HEK293T (cell line): ENCODE results near the gene PTGR1.
A peak's percentile ranks its signal among the peaks of the same experiment; 100 is the strongest.

Source experiments
- CTCF ChIA-PET: fragments of 350-600 bp; formaldehyde crosslinking; extraction: SDS; loops from one replicate; lab custom pipeline; 2021; ENCODE audit warnings: antibody characterized with exemption, inconsistent platforms; lab: Yijun Ruan, JAX
- POLR2A ChIA-PET: fragments of 350-600 bp; formaldehyde crosslinking; extraction: SDS; loops from one replicate; lab custom pipeline; 2020; ENCODE audit warnings: antibody characterized with exemption, inconsistent platforms; lab: Yijun Ruan, JAX
- DNase-seq: peaks from one replicate; pipeline ENCODE4 v3.0.0; 2012; ENCODE audit warnings: mixed read lengths; ENCODE audit errors: extremely low spot score
- ARNT ChIP-seq: fragments of 450-650 bp; IDR thresholded peaks from 2 replicates; pipeline ENCODE4 v1.6.1; 2017; ENCODE audit warnings: mild to moderate bottlenecking
- BHLHE40 ChIP-seq: fragments of 450-650 bp; IDR thresholded peaks from 2 replicates; pipeline ENCODE4 v1.6.1; 2016; ENCODE audit warnings: mild to moderate bottlenecking, moderate library complexity, borderline replicate concordance
- CTBP1 ChIP-seq: fragments of 450-650 bp; IDR thresholded peaks from 2 replicates; pipeline ENCODE4 v1.6.1; 2016; ENCODE audit warnings: borderline replicate concordance
- ELF4 ChIP-seq: fragments of 450-650 bp; IDR thresholded peaks from 2 replicates; pipeline ENCODE4 v1.6.1; 2017; ENCODE audit warnings: antibody characterized with exemption
- FOXA1 ChIP-seq: fragments of 450-650 bp; IDR thresholded peaks from 2 replicates; pipeline ENCODE4 v1.6.1; 2016; ENCODE audit warnings: mild to moderate bottlenecking
- FOXK2 ChIP-seq: fragments of 450-650 bp; IDR thresholded peaks from 2 replicates; pipeline ENCODE4 v1.6.1; 2016; ENCODE audit warnings: mild to moderate bottlenecking
- FOXM1 ChIP-seq: fragments of 450-650 bp; IDR thresholded peaks from 2 replicates; pipeline ENCODE4 v1.6.1; 2017; ENCODE audit warnings: mild to moderate bottlenecking, borderline replicate concordance
- HDGF ChIP-seq: fragments of 450-650 bp; IDR thresholded peaks from 2 replicates; pipeline ENCODE4 v1.6.1; 2017; ENCODE audit warnings: antibody characterized with exemption, borderline replicate concordance
- L3MBTL2 ChIP-seq: fragments of 450-650 bp; conservative IDR thresholded peaks from 2 replicates; pipeline ENCODE4 v1.6.1; 2016; ENCODE audit warnings: mild to moderate bottlenecking
- LEF1 ChIP-seq: fragments of 450-650 bp; IDR thresholded peaks from 2 replicates; pipeline ENCODE4 v1.6.1; 2017; ENCODE audit warnings: mild to moderate bottlenecking, borderline replicate concordance
- NFRKB ChIP-seq: fragments of 450-650 bp; IDR thresholded peaks from 2 replicates; pipeline ENCODE4 v1.6.1; 2016; ENCODE audit warnings: mild to moderate bottlenecking, moderate library complexity
- SP1 ChIP-seq: fragments of 450-650 bp; IDR thresholded peaks from 2 replicates; pipeline ENCODE4 v1.6.1; 2017
- SUZ12 ChIP-seq: fragments of 450-650 bp; IDR thresholded peaks from 2 replicates; pipeline ENCODE4 v1.6.1; 2016; ENCODE audit warnings: mild to moderate bottlenecking
- TARDBP ChIP-seq: fragments of 450-650 bp; IDR thresholded peaks from 2 replicates; pipeline ENCODE4 v1.6.1; 2016
- ZNF384 ChIP-seq: fragments of 450-650 bp; IDR thresholded peaks from 2 replicates; pipeline ENCODE4 v1.6.1; 2016
- TF ChIP-seq, protein P1 (sequence below): fragments of 450-650 bp; IDR thresholded peaks from 2 replicates; pipeline ENCODE4 v1.6.1; 2016

Gene PTGR1

DNA sequence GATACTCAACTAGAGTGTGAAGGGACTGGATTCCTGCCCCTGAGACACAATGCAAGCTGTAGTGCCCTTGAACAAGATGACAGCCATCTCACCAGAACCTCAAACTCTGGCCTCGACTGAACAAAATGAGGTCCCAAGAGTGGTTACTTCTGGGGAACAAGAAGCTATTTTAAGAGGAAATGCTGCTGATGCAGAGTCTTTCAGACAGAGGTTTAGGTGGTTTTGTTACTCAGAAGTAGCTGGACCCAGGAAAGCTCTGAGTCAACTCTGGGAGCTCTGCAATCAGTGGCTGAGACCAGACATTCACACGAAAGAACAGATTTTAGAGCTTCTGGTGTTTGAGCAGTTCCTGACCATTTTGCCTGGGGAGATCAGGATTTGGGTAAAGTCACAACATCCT is 72.1 kb downstream of the PTGR1 start:
- ChIA-PET POLR2A (interaction anchor here (2.0 kb wide), 1 partner anchor 44 kb away, joined by 6 read pairs; no protein-coding TSS in a partner anchor), CTCF (no interaction called here)
- no peak for DNase-seq
- no peak for TF ChIP-seq ARNT
- TF ChIP-seq ZNF384: no peak
- no peak for TF ChIP-seq L3MBTL2
- no peak for TF ChIP-seq TARDBP
- no peak for TF ChIP-seq BHLHE40
- TF ChIP-seq FOXM1: no peak
- TF ChIP-seq ELF4: no peak
- TF ChIP-seq, protein P1, sequence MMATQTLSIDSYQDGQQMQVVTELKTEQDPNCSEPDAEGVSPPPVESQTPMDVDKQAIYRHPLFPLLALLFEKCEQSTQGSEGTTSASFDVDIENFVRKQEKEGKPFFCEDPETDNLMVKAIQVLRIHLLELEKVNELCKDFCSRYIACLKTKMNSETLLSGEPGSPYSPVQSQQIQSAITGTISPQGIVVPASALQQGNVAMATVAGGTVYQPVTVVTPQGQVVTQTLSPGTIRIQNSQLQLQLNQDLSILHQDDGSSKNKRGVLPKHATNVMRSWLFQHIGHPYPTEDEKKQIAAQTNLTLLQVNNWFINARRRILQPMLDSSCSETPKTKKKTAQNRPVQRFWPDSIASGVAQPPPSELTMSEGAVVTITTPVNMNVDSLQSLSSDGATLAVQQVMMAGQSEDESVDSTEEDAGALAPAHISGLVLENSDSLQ: no peak
- no peak for TF ChIP-seq HDGF
- TF ChIP-seq LEF1: no peak
- TF ChIP-seq FOXK2: no peak
- TF ChIP-seq NFRKB: no peak
- no peak for TF ChIP-seq FOXA1

DNA sequence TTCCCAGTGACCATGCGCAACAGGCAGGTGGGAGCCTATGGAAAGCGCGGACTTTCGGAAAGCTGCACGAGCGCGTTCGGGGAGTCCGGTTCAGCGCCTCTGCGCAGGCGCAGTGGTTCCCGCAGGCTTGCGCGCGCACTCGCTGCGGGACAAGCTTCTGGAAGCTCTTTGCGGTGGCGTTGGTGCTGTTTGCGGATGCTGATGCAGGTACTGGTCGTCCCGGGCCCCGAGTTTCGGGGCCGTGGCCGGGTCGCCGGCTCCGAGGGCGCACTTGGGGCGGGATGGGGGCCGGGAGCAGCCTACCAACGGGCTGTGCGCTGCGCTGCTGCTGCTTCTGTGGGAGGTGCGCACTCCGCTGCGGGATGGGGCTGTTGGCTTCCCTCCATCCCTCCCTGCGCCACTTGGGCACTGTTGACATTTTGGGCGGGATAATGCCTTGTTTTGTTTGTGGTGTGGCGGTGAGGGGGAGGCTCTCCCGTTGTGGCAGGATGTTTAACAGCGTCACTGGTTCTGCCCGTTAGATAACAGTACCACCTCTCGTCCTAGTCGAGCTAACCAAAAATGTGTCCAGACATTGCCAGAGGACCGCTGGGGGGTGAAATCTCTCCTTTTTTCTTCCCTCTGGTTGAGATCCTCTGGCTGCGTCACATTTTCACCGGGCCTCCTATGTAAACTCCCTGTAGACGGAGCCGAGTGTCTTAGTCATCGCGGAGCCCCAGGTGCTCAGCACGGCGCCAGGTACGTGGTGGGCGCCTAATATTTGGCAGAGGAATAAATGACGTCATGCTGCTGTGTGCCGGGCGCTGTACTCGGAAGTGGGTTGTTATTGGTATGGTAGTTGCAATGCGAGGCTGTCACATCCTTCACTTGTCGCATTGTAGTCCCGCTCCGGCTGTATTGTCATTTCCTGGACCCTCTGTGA is 74.1 kb downstream of the PTGR1 start, which contains the start of gene ZNF483:
Gene ZNF483, plus strand, starts transcription at position 124 of the 922 bp plus-strand sequence. CDS start 2,217 bp downstream, outside the sequence.
- ChIA-PET CTCF (interaction anchor here (0.7 to 1.3 kb wide), 2 partner anchors 13 to 61 kb away, joined by 3 read pairs; no protein-coding TSS in a partner anchor), POLR2A (interaction anchor here (0.6 to 1.8 kb wide), 9 partner anchors 8 to 48 kb away, joined by 3 to 8 read pairs (median 4); no protein-coding TSS in a partner anchor)
- DNase-seq: peak; percentile 66
- TF ChIP-seq FOXA1 (no peak), HDGF (no peak), LEF1 (no peak), SP1 (no peak), CTBP1 (no peak), FOXK2 (no peak), L3MBTL2 (no peak), NFRKB (no peak), ARNT (no peak), SUZ12 (no peak), ZNF384 (no peak), BHLHE40 (no peak)
- TF ChIP-seq, protein P1: no peak

- ChIA-PET CTCF (interaction anchor here (0.7 to 1.3 kb wide), 2 partner anchors 12 to 60 kb away, joined by 3 read pairs; no protein-coding TSS in a partner anchor), POLR2A (interaction anchor here (0.6 to 1.8 kb wide), 9 partner anchors 9 to 47 kb away, joined by 3 to 8 read pairs (median 4); no protein-coding TSS in a partner anchor)
- no peak for TF ChIP-seq ARNT
- TF ChIP-seq L3MBTL2: peak; percentile 54
- DNase-seq: no peak
Observed at GRCh38 chr9:111524731-111525055, 74.8 kb downstream of the PTGR1 start.

GRCh38 chr9:111516061-111516465 is 83.4 kb downstream of the PTGR1 start:
- no peak for DNase-seq
- TF ChIP-seq FOXK2: no peak
- TF ChIP-seq CTBP1: no peak
- TF ChIP-seq NFRKB: no peak
- no peak for TF ChIP-seq ZNF384
- TF ChIP-seq, protein P1: no peak
- TF ChIP-seq LEF1: no peak
- no peak for TF ChIP-seq SP1
- no peak for TF ChIP-seq HDGF
- no peak for TF ChIP-seq SUZ12
- TF ChIP-seq TARDBP: no peak
- no peak for TF ChIP-seq L3MBTL2
- no peak for TF ChIP-seq ELF4
- no peak for TF ChIP-seq FOXA1
- TF ChIP-seq BHLHE40: no peak
- TF ChIP-seq FOXM1: no peak
- no peak for TF ChIP-seq ARNT
- ChIA-PET CTCF (no interaction called here), POLR2A (interaction anchor here (1.6 kb wide), 1 partner anchor 9 kb away, joined by 8 read pairs; the partner anchor contains the start of gene ZNF483)

DNA sequence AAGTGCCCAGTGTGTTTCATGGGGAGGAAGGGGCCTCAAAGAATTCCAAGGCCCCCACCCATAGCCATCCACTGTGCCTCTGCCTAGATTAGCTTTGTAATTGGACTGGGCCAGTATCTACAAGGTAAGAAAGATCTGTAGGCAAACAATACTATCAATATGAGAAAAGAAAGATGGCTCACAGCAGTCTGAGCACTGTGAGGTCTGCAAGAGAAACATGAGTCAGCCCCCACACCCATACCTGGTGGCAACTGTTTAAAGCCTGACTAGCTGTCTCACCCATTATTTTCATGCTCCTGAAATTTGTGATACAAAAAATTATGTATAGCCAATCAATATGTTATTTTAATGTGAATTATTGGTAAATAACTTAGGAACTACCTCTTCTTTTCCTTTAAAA is 84.5 kb downstream of the PTGR1 start:
- POLR2A ChIA-PET: interaction anchor here (0.6 kb wide), 1 partner anchor 10 kb away, joined by 3 read pairs; the partner anchor contains the start of gene ZNF483
- TF ChIP-seq ELF4: no peak
- no peak for TF ChIP-seq HDGF
- TF ChIP-seq FOXM1: no peak
- no peak for TF ChIP-seq L3MBTL2
- TF ChIP-seq ZNF384: no peak
- TF ChIP-seq SP1: no peak
- TF ChIP-seq LEF1: no peak
- DNase-seq: no peak
- CTCF ChIA-PET: no interaction called here
